Endothelial cell of umbilical vein (primary cell): ENCODE results near the gene SKIDA1.

Experiments
- EZH2 ChIP-seq: IDR thresholded peaks from 2 replicates; pipeline ENCODE4 v1.6.1; 2012; ENCODE audit warnings: borderline replicate concordance, low read depth, mild to moderate bottlenecking, moderate library complexity, low read length, inconsistent platforms; ENCODE audit not compliant: severe bottlenecking
- JUN ChIP-seq: IDR thresholded peaks from 2 replicates; pipeline ENCODE4 v1.6.1; 2011; ENCODE audit warnings: borderline replicate concordance, low read depth; ENCODE audit not compliant: insufficient read length, insufficient read depth
- MYC ChIP-seq: IDR thresholded peaks from one replicate; pipeline ENCODE4 v1.6.1; 2011; ENCODE audit warnings: mild to moderate bottlenecking, low read depth, low read length
- POLR2A ChIP-seq: IDR thresholded peaks from 2 replicates; pipeline ENCODE4 v1.6.1; 2012; ENCODE audit warnings: low read depth, mild to moderate bottlenecking, control low read depth, low read length
- POLR2AphosphoS5 ChIP-seq: IDR thresholded peaks from 2 replicates; pipeline ENCODE4 v1.6.1; 2012; ENCODE audit warnings: low read depth, mild to moderate bottlenecking, control low read depth, low read length, moderate library complexity; ENCODE audit not compliant: insufficient read depth
- TF ChIP-seq, protein P1 (sequence below), 2 donors: IDR thresholded peaks; 1 replicate in 1 of 2; 2 replicates in 1 of 2; pipeline ENCODE4 v1.5.1; 2011; ENCODE audit warnings: low read length in 2 of 2, mild to moderate bottlenecking in 2 of 2, moderate library complexity in 2 of 2, control low read depth in 1 of 2, inconsistent platforms in 1 of 2, low read depth in 1 of 2; ENCODE audit not compliant: insufficient read depth in 1 of 2; ENCODE audit errors: extremely low read depth in 1 of 2
- TF ChIP-seq, protein P2 (sequence below): IDR thresholded peaks from 2 replicates; pipeline ENCODE4 v1.6.1; 2011; ENCODE audit not compliant: insufficient read depth, insufficient read length

GRCh38 chr10:21523557-21524008, 1.9 kb downstream of the SKIDA1 start:
- TF ChIP-seq POLR2AphosphoS5 (no peak), POLR2A (no peak), MYC (no peak), EZH2 (no peak), JUN (no peak)
- TF ChIP-seq, protein P1, sequence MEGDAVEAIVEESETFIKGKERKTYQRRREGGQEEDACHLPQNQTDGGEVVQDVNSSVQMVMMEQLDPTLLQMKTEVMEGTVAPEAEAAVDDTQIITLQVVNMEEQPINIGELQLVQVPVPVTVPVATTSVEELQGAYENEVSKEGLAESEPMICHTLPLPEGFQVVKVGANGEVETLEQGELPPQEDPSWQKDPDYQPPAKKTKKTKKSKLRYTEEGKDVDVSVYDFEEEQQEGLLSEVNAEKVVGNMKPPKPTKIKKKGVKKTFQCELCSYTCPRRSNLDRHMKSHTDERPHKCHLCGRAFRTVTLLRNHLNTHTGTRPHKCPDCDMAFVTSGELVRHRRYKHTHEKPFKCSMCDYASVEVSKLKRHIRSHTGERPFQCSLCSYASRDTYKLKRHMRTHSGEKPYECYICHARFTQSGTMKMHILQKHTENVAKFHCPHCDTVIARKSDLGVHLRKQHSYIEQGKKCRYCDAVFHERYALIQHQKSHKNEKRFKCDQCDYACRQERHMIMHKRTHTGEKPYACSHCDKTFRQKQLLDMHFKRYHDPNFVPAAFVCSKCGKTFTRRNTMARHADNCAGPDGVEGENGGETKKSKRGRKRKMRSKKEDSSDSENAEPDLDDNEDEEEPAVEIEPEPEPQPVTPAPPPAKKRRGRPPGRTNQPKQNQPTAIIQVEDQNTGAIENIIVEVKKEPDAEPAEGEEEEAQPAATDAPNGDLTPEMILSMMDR (IDR thresholded peaks at IDR 0.05; ENCODE audit: extremely low read depth in 1 of 2, insufficient read depth in 1 of 2, low read depth in 1 of 2, low read length in 2 of 2) = no peak
- TF ChIP-seq, protein P2, sequence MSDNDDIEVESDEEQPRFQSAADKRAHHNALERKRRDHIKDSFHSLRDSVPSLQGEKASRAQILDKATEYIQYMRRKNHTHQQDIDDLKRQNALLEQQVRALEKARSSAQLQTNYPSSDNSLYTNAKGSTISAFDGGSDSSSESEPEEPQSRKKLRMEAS = no peak
